ENCODE measurements around the gene RPL35. TPM values are rescaled to one million over a fixed set of nuclear protein-coding genes. Genes with fewer than 3 reads are reported as not detected.

The RPL35 gene
- total and polyA plus RNA-seq, 2 donors (not counting 1 experiment from before 2014, with no cell fraction given), result 1,593 to 1,957 TPM

DNA sequence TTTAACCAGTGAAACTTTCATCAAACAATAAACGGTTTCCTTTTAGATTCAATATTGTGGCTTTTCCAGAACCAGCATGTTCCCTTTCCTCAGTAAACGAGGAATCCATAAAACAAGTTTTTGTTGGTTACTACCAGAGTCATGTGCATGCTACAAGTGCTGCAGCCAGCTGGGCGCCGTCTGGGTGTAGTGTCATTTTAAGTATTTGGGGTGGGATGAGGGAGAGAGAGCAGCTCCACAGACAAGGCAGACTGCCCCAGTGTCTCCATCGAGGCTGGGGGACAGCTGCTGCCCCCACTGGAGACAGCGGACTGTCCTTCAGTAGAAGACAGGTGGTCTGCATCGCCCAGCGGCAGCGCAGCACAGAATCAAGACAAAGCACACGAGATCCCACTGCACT, 17.5 kb upstream of the RPL35 start:
- H3K36me3 ChIP-seq (ENCODE audit: control insufficient read depth, insufficient read depth, low read length), result peaks cover 26% of the 10 kb centered on the region
- H3K4me3 ChIP-seq (replicated peaks in 1 of 4; ENCODE audit: control extremely low read depth in 1 of 4, insufficient read depth in 1 of 4, low read depth in 3 of 4, low read length in 4 of 4), result no peak overlapping the region
- DNase-seq (ENCODE audit: low read depth in 2 of 2), result no peak
- H3K27me3 ChIP-seq (ENCODE audit: control insufficient read depth, insufficient read depth, low read length), result no peaks in the 10 kb centered on the region
- TF ChIP-seq EZH2 (IDR thresholded peaks at IDR 0.05; ENCODE audit: low read length, missing control alignments) (no peak), CTCF (conservative IDR thresholded peaks at IDR 0.05 in 1 of 2, IDR thresholded peaks at IDR 0.05 in 1 of 2; ENCODE audit: low read depth in 1 of 2, low read length in 2 of 2) (no peak)
- H4K20me1 ChIP-seq (ENCODE audit: control insufficient read depth, extremely low read depth, insufficient read depth, low read length), result no peaks in the 10 kb centered on the region
- H3K4me1 ChIP-seq (ENCODE audit: control insufficient read depth, extremely low read depth, insufficient read depth, low read length), result no peaks in the 10 kb centered on the region
- no peak overlapping the region for H3K4me2 ChIP-seq (ENCODE audit: extremely low read depth, insufficient read depth, low read length)
- no peak overlapping the region for H3K9ac ChIP-seq (ENCODE audit: insufficient read depth, low read length)
- no peaks in the 10 kb centered on the region for H3K9me3 ChIP-seq (ENCODE audit: control insufficient read depth, insufficient read depth, low read depth, low read length)
- H3K27ac ChIP-seq (ENCODE audit: insufficient read depth, low read length), result no peak overlapping the region
- H2AFZ ChIP-seq (ENCODE audit: low read length), result no peak overlapping the region
- peaks cover 18% of the 10 kb centered on the region for H3K79me2 ChIP-seq (ENCODE audit: control insufficient read depth, insufficient read depth, low read length)

DNA sequence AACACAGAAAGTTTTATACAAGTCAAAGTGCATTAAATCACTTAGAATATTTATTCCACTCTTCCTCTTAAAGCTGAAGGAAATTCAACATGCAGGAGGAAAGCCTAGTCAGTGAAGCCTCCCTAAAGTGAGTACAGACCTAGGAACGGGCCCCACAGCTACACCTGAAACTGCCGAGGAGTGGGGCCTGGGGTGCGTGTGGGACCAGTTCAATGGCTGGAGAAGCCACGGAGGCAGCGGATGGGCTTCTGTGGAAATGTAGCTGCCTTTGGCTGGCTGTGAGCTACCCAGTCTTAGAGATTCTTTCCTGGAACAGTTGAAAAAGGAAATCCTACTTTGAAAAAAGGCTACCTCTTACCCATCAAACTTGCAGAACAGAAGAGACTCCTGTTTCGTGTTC, 16.8 kb upstream of the RPL35 start:
- Histone ChIP-seq H3K4me1 (ENCODE audit: control insufficient read depth, extremely low read depth, insufficient read depth, low read length) (no peaks in the 10 kb centered on the region), H3K36me3 (ENCODE audit: control insufficient read depth, insufficient read depth, low read length) (peaks cover 26% of the 10 kb centered on the region), H3K79me2 (ENCODE audit: control insufficient read depth, insufficient read depth, low read length) (peaks cover 25% of the 10 kb centered on the region), H4K20me1 (ENCODE audit: control insufficient read depth, extremely low read depth, insufficient read depth, low read length) (no peaks in the 10 kb centered on the region), H2AFZ (ENCODE audit: low read length) (no peak overlapping the region), H3K4me2 (ENCODE audit: extremely low read depth, insufficient read depth, low read length) (no peak overlapping the region), H3K9me3 (ENCODE audit: control insufficient read depth, insufficient read depth, low read depth, low read length) (no peaks in the 10 kb centered on the region), H3K4me3 (replicated peaks in 1 of 4; ENCODE audit: control extremely low read depth in 1 of 4, insufficient read depth in 1 of 4, low read depth in 3 of 4, low read length in 4 of 4) (no peak overlapping the region), H3K27ac (ENCODE audit: insufficient read depth, low read length) (no peak overlapping the region), H3K9ac (ENCODE audit: insufficient read depth, low read length) (no peak overlapping the region), H3K27me3 (ENCODE audit: control insufficient read depth, insufficient read depth, low read length) (no peaks in the 10 kb centered on the region)
- no peak for DNase-seq (ENCODE audit: low read depth in 2 of 2)
- TF ChIP-seq CTCF (conservative IDR thresholded peaks at IDR 0.05 in 1 of 2, IDR thresholded peaks at IDR 0.05 in 1 of 2; ENCODE audit: low read depth in 1 of 2, low read length in 2 of 2), result no peak
- no peak for TF ChIP-seq EZH2 (IDR thresholded peaks at IDR 0.05; ENCODE audit: low read length, missing control alignments)

GRCh38 chr9:124878021-124878420, 16.3 kb upstream of the RPL35 start:
- Histone ChIP-seq H3K9me3 (ENCODE audit: control insufficient read depth, insufficient read depth, low read depth, low read length) (no peaks in the 10 kb centered on the region), H4K20me1 (ENCODE audit: control insufficient read depth, extremely low read depth, insufficient read depth, low read length) (no peaks in the 10 kb centered on the region), H3K79me2 (ENCODE audit: control insufficient read depth, insufficient read depth, low read length) (peaks cover 30% of the 10 kb centered on the region), H3K9ac (ENCODE audit: insufficient read depth, low read length) (no peak overlapping the region), H3K36me3 (ENCODE audit: control insufficient read depth, insufficient read depth, low read length) (peaks cover 28% of the 10 kb centered on the region), H2AFZ (ENCODE audit: low read length) (no peak overlapping the region), H3K4me2 (ENCODE audit: extremely low read depth, insufficient read depth, low read length) (no peak overlapping the region), H3K4me1 (ENCODE audit: control insufficient read depth, extremely low read depth, insufficient read depth, low read length) (no peaks in the 10 kb centered on the region), H3K4me3 (replicated peaks in 1 of 4; ENCODE audit: control extremely low read depth in 1 of 4, insufficient read depth in 1 of 4, low read depth in 3 of 4, low read length in 4 of 4) (no peak overlapping the region), H3K27me3 (ENCODE audit: control insufficient read depth, insufficient read depth, low read length) (no peaks in the 10 kb centered on the region), H3K27ac (ENCODE audit: insufficient read depth, low read length) (no peak overlapping the region)
- DNase-seq (ENCODE audit: low read depth in 2 of 2), result no peak
- TF ChIP-seq EZH2 (IDR thresholded peaks at IDR 0.05; ENCODE audit: low read length, missing control alignments), result no peak
- TF ChIP-seq CTCF (conservative IDR thresholded peaks at IDR 0.05 in 1 of 2, IDR thresholded peaks at IDR 0.05 in 1 of 2; ENCODE audit: low read depth in 1 of 2, low read length in 2 of 2), result no peak
